ENCODE results near the gene ASAP2.
"Not testable (repeated sequence)": the region's sequence is repeated elsewhere in the genome, so short reads cannot be mapped to it uniquely, and the experiment has no call there.

ASAP2 gene

DNA sequence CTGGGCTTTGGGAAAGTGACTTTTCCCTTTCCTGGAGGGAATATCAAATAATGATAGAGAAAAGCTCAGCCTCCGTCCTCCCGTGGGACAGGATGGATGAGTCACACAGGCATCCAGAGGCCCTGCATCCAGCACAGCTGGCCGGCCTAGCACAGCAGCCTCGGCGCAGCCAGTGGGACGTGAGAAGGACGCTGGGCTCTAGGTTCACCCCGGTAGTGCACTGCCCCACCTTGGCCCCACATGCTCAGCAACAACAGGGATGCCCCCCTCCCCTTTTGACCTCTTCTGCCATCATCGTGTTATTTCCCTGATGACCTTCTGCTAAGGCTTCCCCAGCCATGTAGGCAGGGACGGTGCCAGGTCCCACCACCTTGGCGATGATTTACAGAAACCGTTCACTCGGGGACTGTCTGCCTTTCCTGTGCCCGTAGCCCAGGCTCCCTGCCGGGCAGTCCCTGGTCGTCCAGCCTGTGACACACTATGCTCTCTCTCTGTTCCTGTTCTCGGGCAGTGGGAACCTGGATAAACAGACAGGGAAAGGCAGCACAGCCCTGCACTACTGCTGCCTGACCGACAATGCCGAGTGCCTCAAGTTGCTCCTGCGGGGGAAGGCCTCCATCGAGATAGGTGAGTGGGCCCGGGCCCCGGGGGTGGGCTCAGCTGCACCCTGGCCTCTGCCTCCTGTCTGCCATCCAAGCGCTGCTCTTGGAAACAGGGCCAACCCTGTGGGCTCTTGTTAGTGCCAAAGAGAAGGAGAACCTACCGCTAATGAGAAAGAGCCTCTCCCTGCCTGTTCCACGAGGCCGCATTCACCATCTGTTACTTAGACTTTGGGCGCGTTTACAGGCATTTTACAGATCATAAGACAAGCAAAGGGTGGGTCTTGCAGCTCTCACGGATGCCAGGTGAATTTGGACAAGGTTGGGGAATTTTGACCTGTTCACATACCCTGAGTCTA is 172.1 kb downstream of the ASAP2 start:
- DNase-seq (ENCODE audit: low read depth in 2 of 2), result no peak

DNA sequence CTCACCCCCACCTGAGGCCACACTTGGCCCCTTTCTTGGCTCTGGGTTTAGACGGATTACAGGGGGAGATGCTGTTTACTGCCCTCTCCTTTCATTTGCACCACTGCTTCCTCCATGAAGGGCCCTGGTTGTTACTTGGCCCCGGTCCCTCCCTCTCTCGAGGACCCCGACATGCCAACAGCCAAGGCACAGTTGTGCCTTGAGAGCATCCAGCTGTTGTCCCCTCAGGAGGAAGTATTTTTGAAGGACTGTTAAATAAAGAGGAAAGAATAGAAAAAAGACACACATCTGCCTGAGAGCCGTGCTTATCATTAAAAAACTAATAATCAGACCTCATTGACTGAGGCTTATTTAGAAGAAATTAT is 172.8 kb downstream of the ASAP2 start:
- no peak for DNase-seq (ENCODE audit: low read depth in 2 of 2)

DNA sequence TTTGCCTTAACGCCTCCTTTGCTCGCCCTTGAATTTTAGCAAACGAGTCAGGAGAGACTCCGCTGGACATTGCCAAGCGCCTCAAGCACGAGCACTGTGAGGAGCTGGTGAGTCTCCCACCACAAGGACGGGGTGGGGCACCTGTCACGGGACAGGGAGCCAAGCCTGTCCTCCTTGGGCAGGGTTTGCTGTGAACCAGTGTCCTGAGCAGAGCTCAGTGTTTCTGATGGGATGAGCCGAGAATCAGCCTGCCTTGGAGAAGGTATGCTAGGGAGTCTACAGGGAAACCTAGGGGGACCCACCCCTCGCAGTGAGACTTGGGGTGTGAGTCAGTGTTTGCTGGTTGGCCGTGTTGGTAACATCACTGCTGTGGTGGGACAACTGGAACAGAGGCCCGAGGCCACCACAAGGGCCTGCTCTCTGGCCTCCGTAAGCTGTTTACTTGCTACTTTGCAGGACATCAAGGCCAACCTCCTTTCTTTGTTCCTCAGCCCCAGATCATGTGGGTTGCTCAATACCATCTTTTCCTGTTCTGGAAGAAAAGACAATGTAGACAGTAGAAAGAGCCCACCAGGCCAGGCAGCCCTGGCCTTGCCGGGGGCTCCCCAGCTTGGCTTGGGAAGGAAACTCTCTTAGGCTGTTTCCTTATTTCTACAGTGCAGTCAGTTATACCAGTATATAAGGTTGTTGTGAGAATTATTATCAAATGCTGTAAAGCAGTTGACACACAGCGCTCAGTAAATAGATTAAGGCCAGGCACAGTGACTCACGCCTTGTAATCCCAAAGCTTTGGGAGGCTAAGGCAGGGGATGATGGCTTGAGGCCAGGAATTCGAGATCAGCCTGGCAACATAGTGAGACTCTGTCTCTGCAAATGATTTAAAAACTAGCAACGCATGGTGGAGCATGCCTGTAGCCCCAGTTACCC is 174.4 kb downstream of the ASAP2 start:
- DNase-seq (ENCODE audit: low read depth in 2 of 2), result no peak

DNA sequence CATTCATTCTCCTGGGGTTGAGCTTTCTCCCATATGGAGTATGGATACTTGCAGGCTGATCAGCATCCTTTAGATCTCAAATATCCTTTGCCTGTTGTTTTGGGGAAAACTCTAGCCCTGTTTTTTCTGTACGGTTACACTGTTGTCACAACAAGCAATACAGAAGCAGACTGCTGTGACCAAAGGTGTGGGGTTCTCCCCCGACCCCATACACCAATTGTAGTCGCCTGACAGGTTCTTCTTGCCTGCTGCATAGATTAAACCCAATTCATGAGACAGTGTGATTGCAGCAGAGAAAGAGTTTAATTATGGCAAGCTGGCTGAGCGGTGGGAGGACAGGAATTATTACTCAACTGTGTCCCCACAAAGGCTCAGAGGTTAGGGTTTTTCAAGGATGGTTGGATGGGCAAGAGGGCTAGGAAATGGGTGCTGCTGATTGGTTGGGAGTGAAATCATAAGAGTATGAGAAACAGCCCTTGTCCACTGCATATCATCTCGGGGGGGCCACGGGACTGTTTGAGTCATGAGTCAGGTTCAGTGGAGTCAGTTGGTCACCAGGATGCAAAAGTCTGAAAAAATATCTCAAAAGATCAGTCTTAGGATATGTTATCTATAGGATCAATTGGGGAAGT is 176.1 kb downstream of the ASAP2 start:
- no peak for DNase-seq (ENCODE audit: low read depth in 2 of 2)

DNA sequence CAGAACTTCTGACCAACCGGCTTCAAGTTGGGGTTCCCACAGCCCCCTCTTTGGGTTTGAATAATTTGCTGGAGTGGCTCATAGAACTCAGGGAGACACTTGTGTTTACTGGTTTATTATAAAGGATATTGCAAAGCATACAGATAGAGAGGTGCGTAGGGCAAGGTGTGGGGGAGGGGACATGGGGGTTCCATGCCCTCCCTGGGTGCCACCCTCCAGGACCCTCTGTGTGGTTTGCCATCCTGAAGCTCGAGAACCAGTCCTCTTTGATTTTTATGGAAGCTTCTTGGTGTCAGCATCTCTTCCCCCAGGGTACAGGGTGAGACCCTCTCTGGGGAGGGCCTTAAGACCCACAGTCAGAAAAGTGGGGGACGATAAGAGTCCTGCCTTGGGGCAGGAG is 177.9 kb downstream of the ASAP2 start:
- DNase-seq (ENCODE audit: low read depth in 2 of 2), result no peak

DNA sequence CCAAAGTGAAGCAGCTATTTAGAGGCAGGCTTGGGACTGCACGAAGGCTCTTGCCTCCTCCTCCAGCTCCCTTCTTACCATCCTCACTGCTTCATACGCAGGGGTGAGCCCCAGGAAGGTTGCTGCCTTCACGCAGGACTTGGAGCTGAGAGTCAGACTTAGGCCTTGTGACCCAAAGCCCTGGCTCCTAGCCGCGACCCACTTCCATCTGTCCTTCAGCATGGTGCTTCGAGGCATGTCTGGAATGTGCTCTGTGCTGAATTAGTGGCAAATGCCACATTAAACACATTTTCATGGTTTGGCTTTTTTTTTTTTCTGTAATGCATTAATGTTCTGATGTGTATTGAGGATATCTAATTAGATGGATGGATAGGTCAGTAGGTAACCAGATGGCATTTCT is 179.2 kb downstream of the ASAP2 start:
- no peak for DNase-seq (ENCODE audit: low read depth in 2 of 2)

DNA sequence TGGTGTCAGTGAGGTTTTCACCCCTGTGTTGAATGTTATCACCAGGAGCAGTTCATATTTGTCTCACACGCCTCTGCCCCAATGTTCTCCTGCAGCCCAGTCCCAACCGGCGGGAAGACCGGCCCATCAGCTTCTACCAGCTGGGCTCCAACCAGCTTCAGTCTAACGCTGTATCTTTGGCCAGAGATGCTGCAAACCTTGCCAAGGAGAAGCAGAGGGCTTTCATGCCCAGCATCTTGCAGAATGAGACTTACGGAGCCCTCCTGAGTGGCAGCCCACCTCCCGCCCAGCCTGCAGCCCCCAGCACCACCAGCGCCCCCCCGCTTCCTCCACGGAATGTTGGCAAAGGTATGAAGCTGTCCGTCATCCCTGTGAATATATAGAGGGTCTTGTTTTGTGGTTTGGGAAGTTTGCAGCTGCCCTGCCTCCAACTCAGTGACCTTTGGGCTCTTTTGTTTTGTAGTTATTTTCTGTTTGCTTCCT is 181.6 kb downstream of the ASAP2 start:
- no peak for DNase-seq (ENCODE audit: low read depth in 2 of 2)

DNA sequence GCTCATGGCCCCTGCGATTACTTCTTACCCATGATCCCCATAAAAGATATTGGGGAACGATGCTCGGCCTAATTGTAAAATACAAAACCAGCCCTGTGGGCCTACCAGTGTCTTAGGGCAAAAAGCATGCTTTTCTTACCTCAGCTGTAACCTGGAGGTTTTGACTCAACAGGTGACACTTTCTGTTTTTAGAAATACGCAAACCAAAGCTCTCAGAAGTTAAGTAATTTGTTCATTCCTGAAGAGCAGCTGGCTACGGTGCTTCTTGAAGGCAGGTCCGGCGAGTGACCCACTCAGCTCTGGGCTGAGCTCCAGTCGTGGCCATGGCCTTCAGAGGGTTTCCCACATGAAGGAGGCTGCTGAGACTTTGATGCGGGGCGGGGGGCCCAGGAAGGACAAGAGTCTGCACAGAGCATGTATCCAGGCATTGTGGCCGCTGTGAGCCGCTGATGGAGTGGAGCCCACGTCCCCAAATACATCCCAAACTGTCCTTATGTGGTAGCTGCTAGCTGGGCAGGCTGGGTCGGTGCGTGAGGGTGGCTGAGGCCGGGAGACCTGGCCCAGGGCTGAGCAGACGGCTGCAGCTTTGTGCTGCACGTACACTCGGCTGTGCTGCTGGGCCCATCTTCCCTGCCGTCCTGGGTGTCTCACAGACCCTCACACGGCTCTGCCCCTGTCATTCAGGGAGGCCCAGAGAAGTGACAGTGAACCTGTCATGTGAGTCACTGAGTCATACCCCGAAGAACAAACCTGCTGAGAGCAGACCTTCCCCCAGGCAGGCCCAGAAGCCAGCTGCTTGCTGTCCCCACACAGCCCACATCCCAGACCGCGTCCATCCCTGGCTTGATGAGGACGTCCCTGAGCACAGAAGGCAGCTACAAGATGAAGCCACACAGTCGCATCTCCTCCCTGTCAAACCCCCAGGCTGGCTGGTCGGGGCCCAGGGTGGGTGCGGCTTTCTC is 182.6 kb downstream of the ASAP2 start:
- DNase-seq (ENCODE audit: low read depth in 2 of 2), result no peak

DNA sequence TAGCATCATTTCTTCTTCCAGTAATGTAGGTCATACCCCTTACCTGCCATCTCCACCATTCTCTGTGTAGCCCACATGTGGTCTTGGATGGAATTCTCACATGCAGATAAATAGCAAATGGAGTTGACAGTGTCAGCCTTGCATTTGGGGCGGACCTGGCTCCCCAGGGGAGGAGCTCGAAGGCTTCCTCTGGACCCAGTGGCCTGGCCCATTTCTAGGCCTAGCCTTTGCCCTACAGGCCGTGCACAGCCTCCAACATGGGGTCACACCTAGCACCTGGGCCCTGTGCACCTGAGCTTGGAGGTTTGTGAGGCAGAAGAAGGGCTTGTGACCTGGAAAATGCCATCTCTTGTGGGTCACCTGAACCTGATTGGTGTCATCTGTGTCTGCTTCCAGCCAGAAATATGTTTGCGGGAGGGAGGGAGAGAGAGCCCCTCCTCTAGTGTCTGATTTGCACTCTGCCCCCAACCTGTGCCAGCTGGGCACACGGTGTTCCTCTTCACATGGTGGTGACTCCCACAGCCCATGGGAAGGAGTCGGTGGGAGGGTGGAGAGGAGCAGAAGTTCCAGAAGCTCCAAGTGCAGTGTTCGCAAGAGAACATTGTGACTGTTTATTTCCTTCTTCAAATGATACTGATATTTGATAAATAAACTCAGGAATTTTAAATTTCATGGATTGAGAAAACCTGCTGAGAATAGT is 183.7 kb downstream of the ASAP2 start:
- no peak for DNase-seq (ENCODE audit: low read depth in 2 of 2)

DNA sequence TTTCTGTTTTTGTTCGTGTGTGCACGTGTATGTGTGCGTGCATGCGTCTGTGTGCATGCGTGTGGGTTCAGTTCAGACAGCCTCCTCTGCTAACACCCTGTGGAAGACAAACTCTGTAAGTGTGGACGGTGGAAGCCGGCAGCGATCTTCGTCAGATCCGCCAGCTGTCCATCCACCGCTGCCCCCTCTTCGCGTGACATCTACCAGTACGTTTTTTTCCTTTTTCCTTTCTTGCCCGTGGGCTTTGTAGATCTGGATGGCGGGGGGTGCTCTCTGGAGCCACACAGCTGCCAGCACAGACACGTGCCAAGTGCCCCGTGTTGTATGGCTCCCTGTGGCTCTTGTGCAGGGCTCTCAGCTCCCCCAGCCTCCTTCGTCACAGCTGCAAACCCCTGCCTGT is 184.4 kb downstream of the ASAP2 start:
- no peak for DNase-seq (ENCODE audit: low read depth in 2 of 2)

DNA sequence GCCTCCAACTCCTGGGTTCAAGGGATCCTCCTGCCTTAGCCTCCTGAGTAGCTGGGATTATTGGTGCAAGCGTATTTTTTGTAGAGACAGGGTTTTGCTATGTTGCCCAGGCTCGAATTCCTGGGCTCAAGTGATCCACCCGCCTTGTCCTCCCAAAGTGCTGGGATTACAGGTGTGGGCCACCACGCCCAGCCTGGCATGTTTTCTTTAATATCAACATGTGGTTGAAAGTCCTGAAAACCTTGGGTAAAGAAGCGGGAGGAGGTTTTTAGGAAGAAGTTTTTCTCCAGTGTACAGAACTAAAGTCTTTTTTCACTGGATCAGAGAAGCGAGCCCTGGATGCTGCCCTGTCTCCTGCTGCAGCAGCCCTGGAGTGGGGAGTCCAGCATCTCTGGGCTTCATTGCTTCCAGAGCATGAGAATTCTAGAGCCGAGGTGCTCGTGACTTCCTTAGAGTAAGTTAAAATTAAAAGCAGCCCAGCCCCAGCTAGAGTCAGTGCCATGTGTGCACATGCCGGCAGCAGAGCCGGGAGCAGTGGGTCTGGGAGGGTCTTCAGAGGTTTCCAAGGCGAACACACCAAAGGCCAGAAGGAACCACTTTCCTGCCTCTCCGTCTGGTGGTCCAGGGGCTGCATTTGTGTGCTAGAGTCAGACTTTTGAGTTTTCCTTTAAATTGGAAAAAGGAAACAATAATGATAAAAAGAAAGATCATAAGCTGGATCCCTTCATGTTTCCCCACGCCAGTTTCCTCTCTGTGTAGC is 185.5 kb downstream of the ASAP2 start:
- DNase-seq (ENCODE audit: low read depth in 2 of 2), result no peak

DNA sequence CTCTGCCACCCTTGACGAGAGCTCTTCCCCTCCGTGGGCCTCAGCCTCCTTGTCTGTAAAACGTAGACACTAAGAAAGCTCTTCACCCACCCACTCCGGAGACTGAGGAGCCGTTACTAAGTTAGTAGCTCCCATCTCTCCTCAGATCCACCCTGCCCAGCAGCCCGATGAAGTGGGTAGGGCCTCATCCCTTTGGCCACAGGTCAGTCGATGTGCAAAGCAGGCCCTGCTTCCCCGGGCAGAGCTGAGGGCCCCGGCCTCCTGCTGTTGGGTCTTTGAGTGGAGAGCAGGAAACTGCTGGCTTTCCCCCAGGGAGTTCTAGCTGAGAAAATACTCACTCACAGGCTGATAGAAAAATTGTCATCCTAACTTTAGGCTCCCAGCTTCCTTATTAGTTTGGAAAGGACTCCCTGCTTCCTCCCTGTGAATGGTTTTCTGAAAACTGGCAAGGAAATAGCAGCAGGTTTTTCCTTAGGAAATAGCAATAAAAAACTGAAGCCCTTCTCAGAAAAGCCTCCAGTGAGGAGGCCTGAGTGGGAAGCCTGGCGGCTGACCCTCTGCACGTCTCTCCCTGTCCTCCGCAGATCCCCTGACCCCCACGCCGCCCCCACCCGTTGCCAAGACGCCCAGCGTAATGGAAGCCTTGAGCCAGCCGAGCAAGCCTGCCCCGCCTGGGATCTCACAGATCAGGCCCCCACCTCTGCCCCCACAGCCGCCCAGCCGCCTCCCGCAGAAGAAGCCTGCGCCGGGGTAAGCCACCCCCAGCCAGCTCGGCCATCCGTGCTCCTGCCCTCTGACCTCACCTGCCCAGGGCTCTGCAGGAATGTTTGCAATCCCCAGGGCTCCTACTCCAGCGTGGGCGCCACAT is 186.5 kb downstream of the ASAP2 start:
- no peak for DNase-seq (ENCODE audit: low read depth in 2 of 2)

DNA sequence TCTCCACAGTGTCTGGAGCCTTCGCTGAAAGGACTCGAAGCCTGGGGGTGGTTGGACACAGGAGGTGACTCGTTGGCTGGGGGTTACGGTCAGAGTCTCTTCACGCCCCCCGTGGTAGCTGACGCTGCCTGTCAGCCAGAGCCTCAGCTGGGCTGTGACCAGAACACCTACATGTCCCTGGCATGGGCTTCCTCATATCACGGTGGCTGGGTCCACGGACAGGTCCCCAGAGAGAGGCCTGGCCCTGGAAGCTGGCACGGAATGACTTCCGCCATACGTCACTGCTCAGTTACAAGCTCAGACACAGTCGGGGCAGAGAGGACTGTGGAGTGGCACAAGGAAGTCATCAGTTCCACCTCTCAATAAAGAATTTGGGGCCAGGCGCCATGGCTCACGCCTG is 188.2 kb downstream of the ASAP2 start:
- DNase-seq (ENCODE audit: low read depth in 2 of 2), result no peak

DNA sequence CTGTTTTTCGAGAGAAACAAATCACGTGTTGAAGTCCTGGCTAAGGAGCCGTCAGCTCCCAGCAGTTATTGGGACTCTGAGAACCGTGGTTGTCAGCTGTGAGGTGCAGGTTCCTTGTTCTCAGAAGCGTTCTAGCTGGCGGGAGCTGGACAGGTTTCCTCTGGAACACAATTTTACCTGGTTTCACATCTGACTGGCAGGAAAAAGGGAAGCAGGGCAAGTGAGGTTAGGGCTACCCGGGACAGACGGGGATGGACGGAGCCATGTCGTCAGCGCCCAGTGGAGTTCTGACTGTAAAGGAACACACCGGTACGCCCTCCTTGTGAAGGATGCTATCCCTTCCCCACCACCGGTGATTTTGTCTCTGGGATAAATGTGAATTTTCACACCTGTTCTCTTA is 190.6 kb downstream of the ASAP2 start:
- DNase-seq (ENCODE audit: low read depth in 2 of 2), result no peak

DNA sequence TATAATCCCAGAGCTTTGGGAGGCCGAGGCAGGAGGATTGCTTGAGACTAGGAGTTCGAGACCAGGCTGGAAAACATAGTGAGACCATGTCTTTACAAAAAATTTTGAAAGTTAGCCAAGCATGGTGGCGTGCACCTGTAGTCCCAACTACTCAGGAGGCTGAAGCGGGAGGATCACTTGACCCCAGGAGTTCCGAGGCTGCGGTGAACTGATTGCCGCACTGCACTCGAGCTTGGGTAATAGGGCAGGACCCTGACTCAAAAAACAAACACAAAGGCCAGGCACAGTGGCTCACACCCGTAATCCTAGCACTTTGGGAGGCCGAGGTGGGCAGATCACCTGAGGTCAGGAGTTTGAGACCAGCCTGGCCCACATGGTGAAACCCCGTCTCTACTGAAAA is 191.6 kb downstream of the ASAP2 start:
- DNase-seq (ENCODE audit: low read depth in 2 of 2), result not testable (repeated sequence)

DNA sequence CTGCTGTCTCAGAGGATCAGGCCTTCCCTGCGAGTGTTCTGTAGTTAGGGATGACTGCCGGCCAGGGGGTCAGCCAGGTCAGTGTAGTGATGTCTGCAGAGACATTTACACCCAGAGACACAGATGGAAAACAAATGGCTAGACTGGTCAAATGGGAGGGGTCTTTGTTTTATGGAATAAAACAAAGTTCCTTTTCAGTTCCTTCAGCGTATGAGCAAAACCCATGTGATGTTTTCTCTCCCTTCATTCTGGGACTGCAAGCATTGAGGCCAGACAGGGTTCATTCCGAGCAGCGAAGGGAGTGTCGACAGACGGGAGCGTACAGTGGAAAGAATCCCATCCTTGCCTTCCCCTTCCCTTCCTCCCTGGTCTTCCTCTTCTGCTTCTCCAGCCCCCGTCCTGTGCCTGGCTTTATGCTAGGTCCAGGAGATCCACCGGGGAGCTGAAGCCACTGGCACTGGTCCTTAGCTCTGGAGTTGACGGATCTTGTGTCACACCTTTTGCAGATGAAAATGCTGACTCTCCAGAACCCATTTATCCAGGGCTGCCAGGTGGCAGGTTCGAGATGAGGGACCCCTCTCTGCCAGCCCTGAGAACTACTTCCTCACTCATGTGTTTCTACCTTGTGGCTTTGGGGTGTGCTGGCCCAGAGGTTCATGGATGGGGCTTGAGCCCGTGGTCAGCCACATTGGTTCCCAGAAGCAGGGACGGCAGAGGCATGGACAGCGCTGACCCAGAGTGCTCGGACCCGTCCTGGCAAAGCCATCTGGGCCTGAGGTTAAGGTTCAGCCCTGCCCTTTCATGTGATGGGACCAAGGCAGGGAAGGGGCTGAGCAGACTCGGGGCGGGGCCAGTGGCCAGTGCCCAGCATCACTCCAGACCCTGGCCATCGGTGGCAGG is 192.5 kb downstream of the ASAP2 start:
- DNase-seq (ENCODE audit: low read depth in 2 of 2), result no peak

DNA sequence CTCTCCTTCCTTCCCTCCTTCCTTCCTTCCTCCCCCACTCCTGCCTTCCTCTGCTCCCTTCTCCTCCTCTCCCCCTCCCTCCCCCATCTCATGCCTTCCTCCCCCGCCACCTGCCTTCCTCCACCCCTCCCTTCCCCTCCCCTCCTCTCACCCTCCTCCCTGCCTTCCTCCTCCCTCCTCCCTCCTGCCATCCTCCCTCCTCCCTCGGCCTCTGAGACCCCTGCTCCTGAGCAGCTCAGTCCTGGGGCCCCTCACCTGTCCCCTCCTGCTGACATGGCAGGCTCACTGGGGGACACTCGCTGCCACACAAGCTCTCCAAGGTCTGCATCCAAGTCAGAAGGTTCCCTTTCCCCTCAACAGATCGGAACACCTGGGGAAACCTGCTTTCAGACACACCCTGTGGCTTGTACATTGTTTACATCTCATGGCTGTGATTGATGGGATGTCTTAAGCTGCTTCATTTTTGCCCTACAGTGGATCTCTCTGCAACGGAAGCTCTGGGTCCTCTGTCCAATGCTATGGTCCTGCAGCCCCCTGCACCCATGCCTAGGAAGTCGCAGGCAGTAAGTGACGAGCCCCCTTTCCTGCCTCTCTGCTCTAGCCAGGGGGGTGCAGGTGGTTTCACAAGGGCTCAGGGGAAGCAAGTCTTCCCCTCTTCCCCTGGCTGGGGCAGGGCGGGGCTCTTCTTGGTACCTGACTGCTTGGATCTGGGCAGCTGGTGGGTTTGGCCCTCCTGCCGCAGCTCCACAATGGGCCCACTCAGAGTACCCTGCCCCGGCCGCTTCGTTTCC is 193.9 kb downstream of the ASAP2 start:
- no peak for DNase-seq (ENCODE audit: low read depth in 2 of 2)
